Upper lobe of left lung (tissue), 4 donors: ENCODE data around the gene STK39.

ENCODE experiments used
- CTCF ChIP-seq, 6 experiments: fragments of 450-650 bp in 4 of 6; fragments of 200-600 bp in 2 of 6; sonication (generic) in 2 of 6; IDR thresholded peaks; one replicate each; pipeline ENCODE4 v1.5.1; 2016 to 2019; ENCODE audit warnings: antibody characterized with exemption in 6 of 6
- POLR2AphosphoS5 ChIP-seq, 2 donors: sonication (generic); formaldehyde crosslinking; IDR thresholded peaks; one replicate each; pipeline ENCODE4 v1.5.1; 2017; ENCODE audit warnings: antibody characterized with exemption in 2 of 2

GRCh38 chr2:168149986-168150385 is 97.4 kb downstream of the STK39 start:
- TF ChIP-seq CTCF (IDR thresholded peaks at IDR 0.05) (no peak), POLR2AphosphoS5 (IDR thresholded peaks at IDR 0.05) (no peak)
